ENCODE measurements around the gene SNX32. TPM values are rescaled to one million over a fixed set of nuclear protein-coding genes. Genes with fewer than 3 reads are reported as not detected.

SNX32 gene
- 0.12 TPM in 1 of 2 replicates, not detected in the other for total RNA-seq (2014; rRNA removed; shearing (Covaris generic))

GRCh38 chr11:65833297-65834030 lies at the start of gene SNX32:
SNX32 (plus strand) TSS chr11:65833963; CDS start chr11:65834066, 103 bp downstream.
- DNase-seq (ENCODE audit: low read depth): peak; percentile 89

DNA sequence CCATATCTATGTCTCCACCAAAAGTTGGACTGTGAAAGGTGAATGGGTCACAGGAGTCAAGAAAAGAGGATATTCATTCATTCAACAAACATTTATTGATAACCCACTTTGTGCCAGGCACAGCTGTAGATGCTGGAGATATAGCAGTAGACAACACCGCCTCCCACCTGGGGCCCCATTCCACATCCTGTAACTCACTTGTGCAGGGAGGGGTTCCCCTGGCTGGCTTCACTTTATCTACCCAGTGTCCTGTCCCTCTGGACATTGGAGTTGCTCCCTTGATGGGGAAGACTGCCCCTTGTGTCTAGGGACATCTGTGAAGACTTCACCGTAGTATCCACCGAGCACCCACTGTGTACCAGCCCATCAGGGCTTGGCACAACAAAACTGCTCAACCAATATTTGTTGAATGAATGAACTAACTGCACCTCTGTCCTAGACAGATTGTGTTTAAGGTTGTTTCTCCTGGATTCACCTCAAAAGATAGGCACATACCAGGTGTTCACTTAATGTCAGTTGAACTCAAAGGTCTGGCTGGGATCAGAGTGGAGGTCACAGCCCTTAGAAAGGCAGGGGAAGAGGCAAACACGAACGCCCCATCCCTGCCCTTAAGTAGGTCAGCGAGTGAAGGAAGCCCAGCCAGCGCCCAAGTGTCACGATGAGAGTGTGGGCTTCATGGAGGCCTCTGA lies 48.3 kb upstream of the SNX32 start:
- DNase-seq (ENCODE audit: low read depth): no peak

DNA sequence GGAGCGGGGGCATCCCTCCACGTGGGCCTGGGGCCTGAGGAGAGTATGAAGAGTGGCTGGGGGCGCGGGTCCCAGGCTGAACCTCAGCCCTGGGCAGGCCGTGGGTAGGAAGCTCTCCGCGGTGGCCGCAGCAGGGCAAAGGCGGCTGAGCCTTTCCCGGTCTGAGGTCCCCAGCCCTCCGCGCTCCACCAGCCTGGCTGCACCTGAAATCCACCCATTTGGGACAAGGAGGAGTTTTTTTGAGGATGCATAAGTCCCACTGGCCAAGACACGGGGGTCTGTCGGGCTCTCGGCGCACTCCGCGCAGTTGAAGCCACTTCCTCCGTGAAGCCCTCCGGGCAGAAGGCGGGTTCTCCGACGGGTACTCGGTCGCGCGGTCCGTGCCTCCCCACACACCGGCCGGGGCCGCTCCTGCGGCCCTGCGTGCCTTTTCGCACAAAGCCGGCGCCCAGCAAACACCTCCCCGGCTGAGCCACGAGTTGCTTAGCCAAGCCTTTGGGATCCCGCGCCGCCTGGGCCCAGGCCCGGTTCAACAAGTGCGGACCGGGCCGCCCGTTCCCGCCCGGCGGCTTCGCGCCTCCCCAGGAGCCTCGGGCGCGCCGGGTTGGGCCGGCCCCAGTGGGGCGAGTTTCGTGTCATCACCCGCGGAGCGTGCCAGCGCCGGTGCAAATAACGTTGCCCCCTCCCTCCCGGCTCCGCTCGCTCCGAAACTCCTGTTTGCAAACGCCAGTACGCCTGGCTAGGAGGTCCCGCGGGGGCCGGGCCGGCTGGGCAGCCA lies 47.6 kb upstream of the SNX32 start:
- no peak for DNase-seq (ENCODE audit: low read depth)

GRCh38 chr11:65786786-65787636 lies 46.8 kb upstream of the SNX32 start, which contains the start of gene OVOL1:
OVOL1 (plus strand) TSS chr11:65787063; CDS start chr11:65787374, 311 bp downstream.
- no peak for DNase-seq (ENCODE audit: low read depth)

DNA sequence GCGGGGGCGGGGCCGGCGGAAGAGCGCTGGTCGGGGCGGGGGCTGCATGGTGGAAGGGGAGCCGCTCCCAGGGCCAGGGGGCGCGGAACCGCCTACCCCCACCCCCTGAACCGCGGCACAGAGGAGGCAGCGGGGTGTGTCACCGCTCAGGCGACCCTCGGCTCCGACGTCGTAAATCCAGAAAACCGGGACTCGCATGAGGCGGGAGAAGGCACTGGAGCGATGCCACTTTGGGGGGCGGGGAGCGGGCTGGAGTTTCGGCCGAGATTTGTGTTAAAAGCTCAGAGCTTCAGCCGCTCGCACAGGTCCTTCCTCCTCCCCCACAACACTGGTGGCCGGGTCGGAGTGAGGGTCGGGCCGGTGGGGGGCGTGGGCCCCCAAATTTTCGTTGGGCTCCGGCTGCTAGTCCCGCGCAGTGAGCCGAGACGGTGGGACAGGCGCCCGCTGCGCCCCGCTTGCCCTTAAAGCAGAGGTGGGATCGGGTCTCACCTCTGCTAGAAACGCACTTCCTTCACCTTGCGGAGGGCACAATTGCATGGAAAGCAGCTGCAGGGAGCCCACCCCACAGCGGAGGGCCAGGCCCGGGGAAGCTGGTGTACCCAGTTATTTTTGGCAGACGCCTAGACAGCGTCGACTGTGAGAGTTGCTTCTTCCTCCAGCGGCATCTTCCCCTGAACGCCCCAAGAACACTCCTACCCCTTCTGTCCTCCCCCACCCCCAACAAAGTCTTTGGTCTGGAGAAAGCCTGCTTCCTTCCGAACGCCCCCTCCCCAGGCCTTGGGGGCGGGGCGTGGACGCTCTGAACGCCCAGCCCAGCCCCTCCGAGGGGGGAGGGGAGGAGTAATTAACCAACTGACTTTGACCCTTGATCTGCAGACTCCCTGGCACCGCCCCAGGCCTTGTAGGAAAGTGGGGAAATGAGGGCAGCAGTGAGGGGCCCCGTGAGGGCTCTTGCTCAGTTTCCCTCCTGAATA lies 45.8 kb upstream of the SNX32 start:
- DNase-seq (ENCODE audit: low read depth): no peak

GRCh38 chr11:65788821-65789220 lies 44.9 kb upstream of the SNX32 start:
- no peak for DNase-seq (ENCODE audit: low read depth)

DNA sequence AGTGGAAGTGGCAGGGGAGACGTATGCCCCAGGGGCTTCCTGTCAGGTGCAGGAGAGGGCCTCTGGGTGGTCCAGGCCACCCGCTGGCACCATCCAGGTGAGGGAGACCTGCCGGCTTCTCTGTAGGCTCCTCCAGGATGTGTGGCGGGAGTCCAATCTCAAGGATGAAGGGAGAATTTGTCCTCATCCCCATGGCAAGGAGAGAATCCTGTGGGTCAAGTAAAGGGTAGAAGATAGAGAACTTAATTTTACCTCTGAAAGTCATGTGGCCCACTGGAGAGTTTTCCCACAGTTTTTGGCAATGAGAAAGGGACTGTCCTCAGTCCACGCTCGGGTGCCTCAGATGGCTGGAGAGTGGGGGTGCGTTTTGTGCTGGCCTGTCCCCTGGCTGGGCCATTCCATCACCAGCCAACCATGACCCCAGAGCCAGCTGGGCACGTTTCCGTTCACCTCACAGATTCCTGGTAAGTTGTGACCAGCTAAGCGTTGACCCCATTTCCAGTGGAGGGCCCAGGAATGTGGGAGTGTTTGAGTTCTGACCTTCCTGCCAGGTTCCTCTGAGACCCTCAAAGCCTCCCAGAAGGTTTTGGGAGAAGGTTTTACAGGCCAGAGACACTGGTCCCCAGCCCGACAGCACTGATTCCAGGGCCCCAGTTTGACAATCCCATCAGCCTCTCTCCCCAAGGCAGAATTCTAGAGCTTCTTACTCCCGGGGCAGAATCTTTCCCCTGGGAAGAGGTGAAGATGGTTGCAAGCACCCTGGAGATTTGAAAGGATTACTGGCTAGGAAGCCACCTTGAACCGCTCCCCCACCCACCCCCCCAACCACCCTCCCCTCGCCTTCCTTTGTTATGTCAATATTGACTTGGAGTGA lies 44.3 kb upstream of the SNX32 start:
- no peak for DNase-seq (ENCODE audit: low read depth)

DNA sequence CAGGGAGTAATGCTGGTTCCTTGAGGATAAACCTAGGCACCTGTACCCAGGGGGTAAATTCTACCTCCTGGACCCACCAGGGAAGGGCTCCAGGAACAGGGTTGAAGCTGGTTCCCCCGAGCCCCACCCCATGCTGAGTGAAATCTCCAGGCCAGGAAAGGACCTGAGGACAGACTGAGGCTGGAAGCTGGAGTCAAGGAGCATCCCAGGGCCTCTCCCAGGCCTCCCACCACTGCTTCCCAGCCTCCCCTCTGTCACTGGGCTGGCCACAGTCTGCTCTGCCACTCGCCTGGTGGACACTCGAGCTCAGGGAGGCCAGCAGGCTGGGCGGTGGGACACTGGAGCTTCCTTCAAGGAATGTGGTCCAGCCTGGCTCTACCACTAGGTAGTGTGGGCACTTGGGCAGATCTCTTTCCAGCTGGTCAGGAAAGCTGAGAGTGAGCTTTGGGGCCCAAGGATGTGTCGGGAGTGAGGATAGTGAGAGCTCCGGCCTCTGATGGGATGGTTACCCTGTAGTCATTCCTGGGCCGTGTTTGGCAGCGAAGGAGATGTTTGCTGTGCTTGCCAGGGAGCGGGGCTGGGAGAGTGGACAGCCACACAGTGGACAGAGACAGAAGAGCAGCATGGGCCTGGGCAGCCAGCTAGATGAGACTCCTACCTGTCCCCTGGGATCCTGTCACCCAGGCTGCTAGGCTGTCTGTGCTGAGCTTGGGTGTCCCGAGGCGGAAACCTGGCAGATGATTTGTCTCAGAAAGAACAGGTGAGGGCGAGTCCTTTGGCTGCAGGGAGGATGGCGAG lies 43.5 kb upstream of the SNX32 start:
- DNase-seq (ENCODE audit: low read depth): no peak

- DNase-seq (ENCODE audit: low read depth): no peak
These were observed 42.7 kb upstream of the SNX32 start for GRCh38 chr11:65790902-65791650.

DNA sequence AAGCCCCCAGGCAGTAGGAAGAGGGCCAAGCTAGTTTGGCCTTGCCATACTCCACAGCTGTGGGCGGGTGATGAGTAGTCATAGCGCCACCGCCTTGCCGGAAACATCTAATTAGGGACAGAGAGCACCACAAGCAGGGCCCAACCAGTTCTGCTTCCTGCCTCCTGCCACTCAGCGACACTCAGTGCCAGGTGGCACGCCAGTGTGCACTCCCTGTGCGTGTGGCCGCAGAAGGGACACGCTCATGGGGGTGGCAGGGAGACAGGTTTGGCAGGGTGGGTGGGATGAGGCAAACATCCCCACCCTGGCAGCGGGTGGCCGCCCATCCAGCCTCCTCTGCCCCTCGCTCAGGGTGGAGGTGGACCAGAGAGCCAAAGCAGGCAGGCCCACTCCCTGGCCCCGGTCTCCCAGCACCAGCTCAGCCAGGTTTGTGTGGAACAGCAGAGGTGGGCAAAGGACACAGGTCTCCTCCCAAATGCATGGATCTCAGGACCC lies 42.0 kb upstream of the SNX32 start:
- peak; percentile 60 for DNase-seq (ENCODE audit: low read depth)

DNA sequence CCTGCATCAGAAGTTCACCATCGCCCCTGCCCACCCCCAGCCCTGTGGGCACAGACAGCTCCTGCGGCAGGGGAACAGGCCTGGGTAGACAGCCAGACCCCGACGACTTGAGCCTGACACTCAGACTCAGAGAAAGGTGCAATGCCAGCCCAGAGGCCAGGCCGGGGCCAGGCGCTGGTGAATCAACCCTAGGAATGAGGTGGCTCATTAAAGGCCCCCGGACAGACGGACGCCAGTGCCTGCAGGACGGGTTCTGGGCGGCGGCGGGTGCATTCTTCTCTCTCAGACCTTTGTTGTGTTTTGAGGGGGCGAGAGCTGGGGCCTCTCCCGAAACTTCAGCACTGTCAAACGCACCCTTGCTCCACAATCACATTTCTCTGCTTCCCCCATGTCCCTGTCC lies 41.3 kb upstream of the SNX32 start:
- peak; percentile 55 for DNase-seq (ENCODE audit: low read depth)

- no peak for DNase-seq (ENCODE audit: low read depth)
These were observed 40.6 kb upstream of the SNX32 start for GRCh38 chr11:65793144-65793581.

GRCh38 chr11:65793625-65794400 lies 40.0 kb upstream of the SNX32 start:
- DNase-seq (ENCODE audit: low read depth): no peak

DNA sequence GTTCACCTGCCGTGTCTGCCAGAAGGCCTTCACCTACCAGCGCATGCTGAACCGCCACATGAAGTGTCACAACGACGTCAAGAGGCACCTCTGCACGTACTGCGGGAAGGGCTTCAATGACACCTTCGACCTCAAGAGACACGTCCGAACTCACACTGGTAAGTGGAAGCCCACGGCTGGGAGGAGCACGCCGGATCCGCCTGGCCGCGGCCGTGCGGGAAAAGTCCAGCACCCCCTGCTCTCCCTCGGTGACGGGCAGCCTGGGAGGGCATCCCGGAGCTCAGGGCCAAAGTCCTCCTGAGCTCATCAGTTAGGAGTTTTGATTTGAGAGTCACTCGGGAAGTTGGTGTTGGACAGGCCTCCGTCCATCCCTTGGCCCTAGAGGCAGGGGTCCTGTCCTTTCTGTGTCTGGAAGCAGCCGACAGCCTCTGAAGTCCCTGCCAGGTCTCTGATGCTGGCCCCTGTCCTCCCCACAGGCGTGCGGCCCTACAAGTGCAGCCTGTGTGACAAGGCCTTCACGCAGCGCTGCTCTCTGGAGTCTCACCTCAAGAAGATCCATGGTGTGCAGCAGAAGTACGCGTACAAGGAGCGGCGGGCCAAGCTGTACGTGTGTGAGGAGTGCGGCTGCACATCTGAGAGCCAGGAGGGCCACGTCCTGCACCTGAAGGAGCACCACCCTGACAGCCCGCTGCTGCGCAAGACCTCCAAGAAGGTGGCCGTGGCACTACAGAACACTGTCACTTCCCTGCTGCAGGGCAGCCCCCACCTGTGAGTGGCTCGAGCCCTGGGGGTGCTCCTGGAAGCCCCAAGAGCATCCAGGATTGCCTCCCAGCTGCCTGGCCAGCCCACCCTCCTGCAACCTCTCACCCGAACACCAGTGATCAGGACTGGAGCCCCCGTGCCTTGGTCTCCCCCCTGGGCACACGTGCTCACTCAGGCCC lies 38.9 kb upstream of the SNX32 start:
- no peak for DNase-seq (ENCODE audit: low read depth)
